KOPT-K1 (cell line): ENCODE measurements around the gene TBC1D22A.

Experiments used
- H3K27ac ChIP-seq: fragments of 200-600 bp; sonication (generic); 2 replicates; pipeline ENCODE4 v1.5.1; 2016; ENCODE audit warnings: antibody characterized with exemption, mild to moderate bottlenecking, low read depth, low read length; ENCODE audit not compliant: poor library complexity, severe bottlenecking
- H3K36me3 ChIP-seq: fragments of 200-600 bp; sonication (generic); 2 replicates; pipeline ENCODE4 v1.5.1; 2017; ENCODE audit warnings: antibody characterized with exemption, mild to moderate bottlenecking, low read length, moderate library complexity; ENCODE audit not compliant: insufficient read depth
- H3K9me3 ChIP-seq: fragments of 200-600 bp; sonication (generic); 2 replicates; pipeline ENCODE4 v1.5.1; 2017; ENCODE audit warnings: antibody characterized with exemption, low read length, mild to moderate bottlenecking; ENCODE audit not compliant: insufficient read depth, poor library complexity, severe bottlenecking

Gene TBC1D22A

GRCh38 chr22:46896166-46896565 lies 133.7 kb downstream of the TBC1D22A start:
- no peak overlapping the region for H3K27ac ChIP-seq
- no peaks in the 10 kb centered on the region for H3K9me3 ChIP-seq
- peaks cover 37% of the 10 kb centered on the region for H3K36me3 ChIP-seq

DNA sequence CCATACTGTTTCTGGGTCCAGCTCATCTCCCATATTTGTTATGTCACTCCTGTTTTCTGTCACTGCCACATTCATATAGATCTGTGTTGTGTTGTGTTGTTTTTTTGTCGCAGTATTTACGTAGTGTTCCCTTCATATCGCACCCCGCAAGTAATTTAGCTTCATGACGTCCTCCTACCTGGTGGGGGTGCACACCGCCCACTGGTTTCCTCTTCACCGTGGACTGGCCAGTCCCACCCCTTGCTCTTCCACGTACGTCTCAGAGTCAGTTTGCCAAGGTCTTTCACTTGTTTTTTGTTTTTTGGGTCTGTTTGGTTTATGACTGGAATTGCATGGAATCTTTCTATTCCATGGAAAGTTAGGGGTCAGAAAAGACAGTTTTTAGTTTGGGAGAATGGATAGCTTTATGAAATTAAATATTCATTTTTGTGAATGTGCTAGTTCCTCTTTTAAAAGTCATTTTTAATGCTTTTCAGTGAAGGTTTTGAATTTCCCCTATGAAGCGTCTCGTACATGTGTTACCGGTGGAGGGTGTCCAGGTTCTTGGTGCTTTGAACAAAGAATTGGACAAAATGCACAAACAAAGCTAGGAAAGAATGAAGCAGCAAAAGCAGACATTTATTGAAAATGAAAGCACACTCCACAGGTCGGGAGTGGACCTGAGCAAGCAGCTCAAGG lies 134.3 kb downstream of the TBC1D22A start:
- H3K27ac ChIP-seq = no peak overlapping the region
- no peaks in the 10 kb centered on the region for H3K9me3 ChIP-seq
- peaks cover 37% of the 10 kb centered on the region for H3K36me3 ChIP-seq

- no peak overlapping the region for H3K27ac ChIP-seq
- H3K36me3 ChIP-seq = peaks cover 40% of the 10 kb centered on the region
- H3K9me3 ChIP-seq = no peaks in the 10 kb centered on the region
Measured at GRCh38 chr22:46897246-46897623, 134.8 kb downstream of the TBC1D22A start.

- Histone ChIP-seq H3K36me3 (peaks cover 30% of the 10 kb centered on the region), H3K9me3 (no peaks in the 10 kb centered on the region), H3K27ac (no peak overlapping the region)
Measured at GRCh38 chr22:46900549-46900948, 138.1 kb downstream of the TBC1D22A start.

DNA sequence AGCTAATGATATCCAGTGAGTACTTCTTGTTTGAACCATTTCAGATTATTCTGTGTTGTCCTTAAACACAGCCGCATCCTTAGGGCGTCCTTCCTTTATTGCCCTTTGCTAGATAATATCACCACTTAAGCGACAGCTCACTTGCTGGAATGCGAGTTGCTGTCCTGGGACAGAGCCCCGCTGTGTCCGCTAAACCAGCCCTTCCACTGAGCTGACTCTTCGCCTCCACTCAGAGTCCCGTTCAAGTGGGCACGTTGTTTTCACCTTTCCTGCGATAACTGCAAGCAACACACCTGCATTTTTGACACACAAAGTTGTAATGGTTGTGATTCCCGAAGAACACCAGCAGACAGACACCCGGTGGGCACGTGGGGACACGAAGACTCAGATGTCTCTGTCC lies 140.0 kb downstream of the TBC1D22A start:
- no peaks in the 10 kb centered on the region for H3K9me3 ChIP-seq
- peaks cover 19% of the 10 kb centered on the region for H3K36me3 ChIP-seq
- no peak overlapping the region for H3K27ac ChIP-seq

GRCh38 chr22:46902998-46903916 lies 140.8 kb downstream of the TBC1D22A start:
- H3K36me3 ChIP-seq = peaks cover 15% of the 10 kb centered on the region
- H3K9me3 ChIP-seq = no peaks in the 10 kb centered on the region
- no peak overlapping the region for H3K27ac ChIP-seq

DNA sequence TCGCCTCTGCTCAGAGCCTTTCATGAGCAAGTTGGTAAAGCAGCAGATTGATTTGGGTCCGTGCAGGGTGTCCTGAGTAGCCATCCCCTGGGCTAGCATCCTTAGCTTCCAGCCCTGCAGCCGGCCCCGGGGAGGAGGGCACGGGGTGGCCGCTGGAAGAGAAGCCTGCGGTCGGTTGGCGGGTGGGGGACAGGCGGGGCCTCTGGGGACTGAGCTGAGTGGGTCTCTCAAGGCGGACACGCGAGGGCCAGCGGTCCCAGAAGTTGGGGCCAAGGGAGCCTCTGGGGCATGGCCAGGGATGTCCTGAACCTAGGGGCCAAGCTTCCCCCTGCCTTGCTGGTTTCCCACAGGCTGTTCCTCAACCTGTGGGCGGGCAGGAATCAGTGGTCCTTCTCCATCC lies 143.0 kb downstream of the TBC1D22A start:
- Histone ChIP-seq H3K27ac (no peak overlapping the region), H3K36me3 (peaks cover 15% of the 10 kb centered on the region), H3K9me3 (no peaks in the 10 kb centered on the region)

DNA sequence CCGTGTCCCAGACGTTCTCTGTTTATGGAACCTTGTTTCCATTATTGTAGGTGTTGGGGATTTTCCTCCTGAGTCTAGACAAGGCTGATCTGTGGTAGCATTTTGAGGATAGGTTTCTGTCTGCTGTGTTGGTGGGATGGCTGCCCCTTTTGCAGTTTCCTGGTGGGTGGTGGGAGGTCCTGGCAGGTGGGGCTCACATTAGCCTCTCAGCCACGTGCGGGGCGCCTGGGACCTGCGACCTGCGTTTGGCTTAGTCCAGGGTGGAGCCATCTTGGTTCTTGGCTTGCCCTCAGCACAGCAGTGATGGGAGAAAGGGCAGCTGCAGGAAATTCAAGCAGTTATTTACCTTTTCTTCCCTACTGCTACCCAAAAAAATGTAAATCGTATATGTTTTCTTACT lies 143.4 kb downstream of the TBC1D22A start:
- peaks cover 15% of the 10 kb centered on the region for H3K36me3 ChIP-seq
- no peak overlapping the region for H3K27ac ChIP-seq
- H3K9me3 ChIP-seq = no peaks in the 10 kb centered on the region

DNA sequence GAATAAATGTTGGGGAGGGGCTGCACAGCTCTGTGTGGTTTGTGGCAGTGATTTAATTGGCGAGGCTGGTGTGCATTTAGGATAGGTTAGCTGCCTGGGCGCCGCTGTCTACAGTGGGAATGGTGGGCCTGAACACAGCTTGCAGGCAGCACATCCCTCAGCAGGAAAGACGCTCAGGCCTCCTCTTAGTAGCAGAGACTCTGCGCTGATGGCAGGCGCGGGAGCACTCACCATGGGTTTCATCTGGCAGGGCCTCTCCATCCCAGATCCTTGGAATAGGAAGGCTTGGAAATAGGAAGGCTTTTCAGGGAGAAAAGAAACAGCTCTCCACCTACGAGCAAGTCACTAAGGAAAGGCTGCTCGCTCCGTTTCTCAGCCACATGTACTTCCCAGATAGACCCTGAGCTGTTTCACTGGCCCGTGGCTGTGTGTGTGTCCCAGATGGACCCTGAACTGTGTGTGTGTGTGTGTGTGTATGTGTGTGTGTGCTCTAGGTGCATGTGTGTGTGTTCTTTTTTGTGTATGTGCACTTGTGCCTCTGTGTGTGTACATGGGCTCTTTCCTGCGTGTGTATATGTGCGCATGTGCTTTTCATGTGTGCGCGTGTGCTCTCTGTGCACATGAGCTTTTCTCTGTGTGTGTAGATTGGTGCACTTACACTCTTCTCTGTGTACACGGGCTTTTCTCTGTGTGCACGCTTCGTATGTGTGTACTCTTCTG lies 144.0 kb downstream of the TBC1D22A start:
- H3K9me3 ChIP-seq = no peaks in the 10 kb centered on the region
- peaks cover 15% of the 10 kb centered on the region for H3K36me3 ChIP-seq
- no peak overlapping the region for H3K27ac ChIP-seq

GRCh38 chr22:46907241-46908215 lies 145.1 kb downstream of the TBC1D22A start:
- H3K36me3 ChIP-seq = peaks cover 12% of the 10 kb centered on the region
- no peaks in the 10 kb centered on the region for H3K9me3 ChIP-seq
- no peak overlapping the region for H3K27ac ChIP-seq

DNA sequence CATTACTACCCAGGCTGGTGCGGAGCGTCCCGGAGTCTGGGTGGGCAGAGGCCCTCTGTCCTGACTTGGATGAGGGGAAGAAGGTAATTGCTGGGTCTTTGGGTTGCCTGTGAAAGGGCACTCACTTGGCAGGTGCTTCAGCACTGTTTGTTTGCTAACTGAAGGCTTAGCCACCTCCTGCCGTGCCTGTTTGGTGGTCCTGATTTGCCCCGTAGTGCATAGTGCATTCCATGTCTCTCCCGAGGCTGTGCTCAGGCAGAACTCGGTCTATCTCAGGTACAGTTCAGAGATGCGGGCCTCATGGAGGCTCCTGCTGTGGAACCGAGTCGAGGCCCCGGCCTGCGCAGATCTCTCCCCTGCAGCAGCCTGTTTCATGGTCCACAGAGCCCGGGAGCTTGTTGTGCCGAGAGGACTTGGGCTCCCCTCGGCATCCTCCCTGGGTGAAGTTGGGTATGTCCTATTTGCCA lies 146.2 kb downstream of the TBC1D22A start:
- Histone ChIP-seq H3K27ac (no peak overlapping the region), H3K36me3 (peaks cover 13% of the 10 kb centered on the region; the same call in 1 of the 2 replicates)

DNA sequence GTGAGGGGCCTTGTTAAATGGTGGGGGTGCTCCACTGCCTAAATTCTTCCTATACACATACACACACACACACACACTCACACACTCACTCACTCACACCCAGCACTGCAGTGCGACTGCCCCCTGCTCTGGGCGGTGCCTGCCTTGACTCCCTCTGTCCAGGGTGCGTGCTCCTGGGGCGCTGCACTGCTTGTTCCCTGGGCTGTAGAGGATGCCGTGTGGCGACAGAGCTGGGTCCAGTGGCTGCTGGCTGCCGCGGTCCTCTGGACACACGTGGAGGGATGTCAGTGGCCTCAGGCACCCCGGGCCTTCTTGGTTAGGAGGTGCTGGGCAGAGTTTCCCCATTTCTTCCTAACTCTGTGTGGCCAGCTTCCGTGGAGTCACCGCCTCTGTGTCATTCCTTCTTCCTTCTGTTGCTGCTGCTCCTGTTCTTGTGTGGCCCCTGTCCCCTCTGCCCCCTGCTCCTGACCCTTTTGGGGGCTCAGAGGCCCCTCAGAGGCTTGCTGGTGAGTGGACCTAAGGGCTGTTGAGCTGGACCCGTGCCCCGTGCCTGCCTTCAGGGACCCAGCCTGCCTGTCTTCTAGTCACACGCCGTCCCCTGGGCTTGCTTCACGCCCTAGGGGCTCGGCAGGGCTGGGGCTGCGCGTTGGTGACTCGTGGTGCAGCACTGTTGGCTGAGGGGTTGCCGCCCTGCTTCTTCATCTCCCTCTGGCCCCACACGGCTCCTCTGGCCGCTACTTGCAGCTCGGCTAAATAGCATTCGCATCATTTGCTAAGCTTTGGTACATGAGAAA lies 147.0 kb downstream of the TBC1D22A start:
- H3K36me3 ChIP-seq = peaks cover 21% of the 10 kb centered on the region; the same call in 1 of the 2 replicates
- no peak overlapping the region for H3K27ac ChIP-seq
- no peaks in the 10 kb centered on the region for H3K9me3 ChIP-seq

More for the DNA sequence above, 146.2 kb downstream of the TBC1D22A start:
- no peaks in the 10 kb centered on the region for H3K9me3 ChIP-seq

- H3K27ac ChIP-seq = no peak overlapping the region
- H3K9me3 ChIP-seq = no peaks in the 10 kb centered on the region
- peaks cover 30% of the 10 kb centered on the region; the same call in 1 of the 2 replicates for H3K36me3 ChIP-seq
Measured at GRCh38 chr22:46910624-46911023, 148.2 kb downstream of the TBC1D22A start.
